Astrocyte (in vitro differentiated cells and primary cell): ENCODE measurements around the gene PSMD14. TPM values are rescaled to one million over a fixed set of nuclear protein-coding genes. Genes with fewer than 3 reads are reported as not detected.

ENCODE experiments used
- DNase-seq: peaks from one replicate; pipeline ENCODE4 v3.0.0-alpha.2; 2010; ENCODE audit warnings: low read depth
- FAIRE-seq: peaks from 2 replicates; lab custom pipeline; 2011; peaks lifted over from hg19 to GRCh38; lab: Jason Lieb, UNC
- H2AFZ ChIP-seq: 2 replicates; pipeline ENCODE4 v1.6.0; 2012; ENCODE audit warnings: low read depth, low read length, inconsistent platforms
- H3K27ac ChIP-seq: 2 replicates; pipeline ENCODE4 v1.5.1; 2011; ENCODE audit warnings: low read depth, low read length, inconsistent platforms
- H3K27me3 ChIP-seq: 2 replicates; pipeline ENCODE4 v1.6.0; 2011; ENCODE audit warnings: low read length, inconsistent platforms; ENCODE audit not compliant: insufficient read depth
- H3K36me3 ChIP-seq: 2 replicates; pipeline ENCODE4 v1.5.1; 2011; ENCODE audit warnings: low read length, inconsistent platforms; ENCODE audit not compliant: insufficient read depth
- H3K4me1 ChIP-seq: 2 replicates; pipeline ENCODE4 v1.5.1; 2011; ENCODE audit warnings: low read length, inconsistent platforms; ENCODE audit not compliant: insufficient read depth
- H3K4me2 ChIP-seq: 2 replicates; pipeline ENCODE4 v1.6.0; 2012; ENCODE audit warnings: low read length, inconsistent platforms
- H3K4me3 ChIP-seq: 2 replicates; pipeline ENCODE4 v1.5.1; 2011; ENCODE audit warnings: low read depth, mild to moderate bottlenecking, low read length, inconsistent platforms; ENCODE audit not compliant: insufficient read depth
- H3K79me2 ChIP-seq: 2 replicates; pipeline ENCODE4 v1.6.0; 2012; ENCODE audit warnings: mild to moderate bottlenecking, low read length, inconsistent platforms; ENCODE audit not compliant: insufficient read depth
- H3K9ac ChIP-seq: 2 replicates; pipeline ENCODE4 v1.6.0; 2012; ENCODE audit warnings: mild to moderate bottlenecking, low read length, inconsistent platforms
- H3K9me3 ChIP-seq: 2 replicates; pipeline ENCODE4 v1.5.1; 2012; ENCODE audit warnings: low read depth, mild to moderate bottlenecking, low read length, inconsistent platforms; ENCODE audit not compliant: insufficient read depth
- H4K20me1 ChIP-seq: 2 replicates; pipeline ENCODE4 v1.6.0; 2012; ENCODE audit warnings: low read length, inconsistent platforms; ENCODE audit not compliant: insufficient read depth
- H3K27ac Mint-ChIP-seq: one replicate; pipeline ENCODE4 v1.8.0; 2021; ENCODE audit warnings: mild to moderate bottlenecking, mixed read lengths; ENCODE audit not compliant: unreplicated experiment
- H3K27me3 Mint-ChIP-seq: one replicate; pipeline ENCODE4 v1.8.0; 2021; ENCODE audit warnings: low read depth, mixed read lengths; ENCODE audit not compliant: unreplicated experiment
- H3K36me3 Mint-ChIP-seq: one replicate; pipeline ENCODE4 v1.8.0; 2021; ENCODE audit warnings: low read depth, mixed read lengths; ENCODE audit not compliant: unreplicated experiment
- H3K4me1 Mint-ChIP-seq: one replicate; pipeline ENCODE4 v1.8.0; 2021; ENCODE audit warnings: low read depth, mixed read lengths; ENCODE audit not compliant: unreplicated experiment
- H3K4me3 Mint-ChIP-seq: one replicate; pipeline ENCODE4 v1.8.0; 2021; ENCODE audit warnings: mild to moderate bottlenecking, moderate library complexity, mixed read lengths; ENCODE audit not compliant: unreplicated experiment
- H3K9me3 Mint-ChIP-seq: one replicate; pipeline ENCODE4 v1.8.0; 2021; ENCODE audit warnings: mild to moderate bottlenecking, mixed read lengths; ENCODE audit not compliant: unreplicated experiment
- CTCF ChIP-seq: IDR thresholded peaks from 2 replicates; pipeline ENCODE4 v1.5.1; 2011; ENCODE audit warnings: low read depth, mild to moderate bottlenecking, inconsistent platforms, low read length, moderate library complexity; ENCODE audit not compliant: insufficient read depth
- EZH2 ChIP-seq: IDR thresholded peaks from 2 replicates; pipeline ENCODE4 v1.6.1; 2012; ENCODE audit warnings: mild to moderate bottlenecking, low read length, inconsistent platforms; ENCODE audit not compliant: insufficient read depth
- total RNA-seq: library from RNA; stranded (reverse); gene quantifications from 2 replicates; pipeline ENCODE4 v1.2.1, GENCODE V29; 2021

The PSMD14 gene
- total RNA-seq, 1 donor from 2014 or later: 86.0 TPM

- TF ChIP-seq EZH2 (no peak), CTCF (no peak)
- no peak for FAIRE-seq
- H3K27me3 Mint-ChIP-seq: no peaks in the 10 kb centered on the region
These were observed 35.0 kb downstream of the PSMD14 start for GRCh38 chr2:161343235-161343634.

GRCh38 chr2:161344692-161345091 lies 36.5 kb downstream of the PSMD14 start:
- H3K79me2 ChIP-seq: peaks cover 79% of the 10 kb centered on the region
- no peak overlapping the region for H3K4me3 ChIP-seq
- no peaks in the 10 kb centered on the region for H3K9me3 Mint-ChIP-seq
- no peak overlapping the region for H3K4me3 Mint-ChIP-seq
- no peak overlapping the region for H3K4me2 ChIP-seq
- FAIRE-seq (no peak), DNase-seq (no peak)
- H3K9me3 ChIP-seq: no peaks in the 10 kb centered on the region
- peaks cover 8% of the 10 kb centered on the region for H3K36me3 Mint-ChIP-seq
- no peak overlapping the region for H3K27ac ChIP-seq
- H3K9ac ChIP-seq: no peak overlapping the region
- TF ChIP-seq CTCF (no peak), EZH2 (no peak)
- H3K36me3 ChIP-seq: no peaks in the 10 kb centered on the region
- H3K27ac Mint-ChIP-seq: peak overlapping the region; percentile 60
- no peaks in the 10 kb centered on the region for H3K27me3 ChIP-seq
- H3K4me1 ChIP-seq: no peaks in the 10 kb centered on the region
- no peak overlapping the region for H2AFZ ChIP-seq
- H3K27me3 Mint-ChIP-seq: no peaks in the 10 kb centered on the region
- H4K20me1 ChIP-seq: peaks cover 67% of the 10 kb centered on the region
- H3K4me1 Mint-ChIP-seq: peaks cover 8% of the 10 kb centered on the region

More at GRCh38 chr2:161343235-161343634, 35.0 kb downstream of the PSMD14 start:
- Mint-ChIP-seq H3K27ac (no peak overlapping the region), H3K36me3 (peaks cover 8% of the 10 kb centered on the region), H3K4me3 (no peak overlapping the region), H3K9me3 (no peaks in the 10 kb centered on the region), H3K4me1 (peaks cover 8% of the 10 kb centered on the region)
- Histone ChIP-seq H3K4me3 (no peak overlapping the region), H3K9ac (no peak overlapping the region), H2AFZ (no peak overlapping the region), H3K79me2 (peaks cover 76% of the 10 kb centered on the region), H3K27ac (no peak overlapping the region), H3K27me3 (no peaks in the 10 kb centered on the region), H3K4me2 (no peak overlapping the region), H3K9me3 (no peaks in the 10 kb centered on the region), H3K4me1 (no peaks in the 10 kb centered on the region), H3K36me3 (no peaks in the 10 kb centered on the region), H4K20me1 (peaks cover 54% of the 10 kb centered on the region)
- no peak for DNase-seq

- Mint-ChIP-seq H3K27ac (no peak overlapping the region), H3K4me3 (no peak overlapping the region), H3K4me1 (peaks cover 11% of the 10 kb centered on the region), H3K9me3 (no peaks in the 10 kb centered on the region), H3K27me3 (no peaks in the 10 kb centered on the region), H3K36me3 (no peaks in the 10 kb centered on the region)
- no peak overlapping the region for H3K4me2 ChIP-seq
- H2AFZ ChIP-seq: no peak overlapping the region
- H4K20me1 ChIP-seq: peaks cover 84% of the 10 kb centered on the region
- no peak overlapping the region for H3K27ac ChIP-seq
- H3K36me3 ChIP-seq: no peaks in the 10 kb centered on the region
- DNase-seq (no peak), FAIRE-seq (no peak)
- no peaks in the 10 kb centered on the region for H3K27me3 ChIP-seq
- TF ChIP-seq CTCF: no peak
- TF ChIP-seq EZH2: no peak
- H3K4me3 ChIP-seq: no peak overlapping the region
- no peaks in the 10 kb centered on the region for H3K4me1 ChIP-seq
- H3K79me2 ChIP-seq: peaks cover 99% of the 10 kb centered on the region
- H3K9me3 ChIP-seq: no peaks in the 10 kb centered on the region
- H3K9ac ChIP-seq: no peak overlapping the region
These were observed 43.5 kb downstream of the PSMD14 start for GRCh38 chr2:161351678-161352077.
